Body of pancreas (tissue), 4 donors: ENCODE results near the gene FRMPD4. TPM values are rescaled to one million over a fixed set of nuclear protein-coding genes. Genes with fewer than 3 reads are reported as not detected.

Experiments
- ATAC-seq: fragments of 150-250 bp; one replicate; pipeline ENCODE4 v1.9.1; 2016
- DNase-seq, 4 donors: peaks; one replicate each; pipeline ENCODE4 v3.0.0-alpha.2; 2019
- H3K27ac ChIP-seq, 4 donors: fragments of 200-600 bp; sonication (generic); 1 replicate in 3 of 4; 2 replicates in 1 of 4; pipeline versions ENCODE4 v1.5.1 to v1.6.1; 2016 to 2019; ENCODE audit warnings: mild to moderate bottlenecking in 1 of 4, mixed read lengths in 1 of 4, moderate library complexity in 1 of 4
- H3K27me3 ChIP-seq, 2 donors: fragments of 200-600 bp; sonication (generic); one replicate each; pipeline ENCODE4 v1.6.0; 2016; ENCODE audit warnings: mild to moderate bottlenecking in 1 of 2
- H3K36me3 ChIP-seq, 2 donors: fragments of 200-600 bp; sonication (generic); replicated peaks in 1 of 2; 2 replicates each; pipeline ENCODE4 v1.5.1; 2016; ENCODE audit warnings: low read depth in 2 of 2; ENCODE audit not compliant: insufficient read depth in 1 of 2
- H3K4me1 ChIP-seq: fragments of 200-600 bp; sonication (generic); one replicate; pipeline ENCODE4 v1.6.0; 2016
- H3K4me3 ChIP-seq, 2 donors: fragments of 200-600 bp; sonication (generic); 1 replicate in 1 of 2; 2 replicates in 1 of 2; pipeline ENCODE4 v1.5.1; 2016 to 2019
- H3K9me3 ChIP-seq, 3 donors: fragments of 200-600 bp; sonication (generic); 1 replicate in 2 of 3; 2 replicates in 1 of 3; pipeline ENCODE4 v1.5.1; 2016
- POLR2A ChIP-seq, 3 donors: fragments of 450-650 bp; IDR thresholded peaks; one replicate each; pipeline ENCODE4 v1.6.1; 2016; ENCODE audit warnings: antibody characterized with exemption in 3 of 3, mild to moderate bottlenecking in 2 of 3
- WGBS, 2 donors: methylation state at CpG; one replicate each; pipeline ENCODE4 v1.1.5; 2017; 5-methylcytosine and 5-hydroxymethylcytosine counted together
- intact Hi-C: fragments of 100-400 bp; cut with DNase I; formaldehyde crosslinking; loops from one replicate; pipeline ENCODE4 v1.15.1; 2023
- total RNA-seq, 2 donors: library from RNA; depleted of rRNA; stranded (reverse); fragments of >200 nt; gene quantifications; one replicate each; pipeline ENCODE4 v1.1.0, GENCODE V29; 2016
- TF ChIP-seq, protein P1 (sequence below), 7 experiments: fragments of 450-650 bp in 4 of 7; fragments of 200-600 bp in 3 of 7; sonication (generic) in 3 of 7; IDR thresholded peaks; one replicate each; pipeline ENCODE4 v1.5.1; 2016 to 2019; ENCODE audit warnings: antibody characterized with exemption in 7 of 7

The FRMPD4 gene
- total RNA-seq, 2 donors from 2014 or later: 0.26 TPM; not detected in 1

DNA sequence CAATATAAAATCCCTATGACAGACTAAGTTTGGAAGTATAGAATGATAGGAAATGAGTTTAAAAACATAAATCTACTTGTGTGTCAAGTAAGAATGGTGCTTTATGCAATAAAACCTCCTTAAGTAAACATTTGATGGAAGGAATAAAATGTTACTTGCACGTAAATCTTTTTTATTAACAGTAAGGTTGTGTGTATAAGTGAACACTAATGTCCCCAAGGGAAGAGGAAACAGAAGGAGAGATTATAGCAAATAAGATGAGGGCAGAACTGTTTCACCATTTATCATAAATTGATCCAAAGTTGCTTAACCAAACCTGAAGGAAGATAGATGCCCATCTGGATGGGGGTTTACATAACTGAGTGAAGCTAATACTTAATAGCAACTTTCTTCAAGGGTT is 86.8 kb downstream of the FRMPD4 start:
- WGBS, 2 donors: 21 to 56% methylated on average over 1 of the region's 1 CpG
- no peak for DNase-seq
- Histone ChIP-seq H3K27me3 (no peaks in the 10 kb centered on the region), H3K36me3 (no peaks in the 10 kb centered on the region), H3K9me3 (no peaks in the 10 kb centered on the region), H3K4me1 (no peaks in the 10 kb centered on the region), H3K27ac (no peak overlapping the region), H3K4me3 (no peak overlapping the region)
- ATAC-seq: no peak
- intact Hi-C loops: no loop called here
- TF ChIP-seq POLR2A (IDR thresholded peaks at IDR 0.05): no peak
- TF ChIP-seq, protein P1, sequence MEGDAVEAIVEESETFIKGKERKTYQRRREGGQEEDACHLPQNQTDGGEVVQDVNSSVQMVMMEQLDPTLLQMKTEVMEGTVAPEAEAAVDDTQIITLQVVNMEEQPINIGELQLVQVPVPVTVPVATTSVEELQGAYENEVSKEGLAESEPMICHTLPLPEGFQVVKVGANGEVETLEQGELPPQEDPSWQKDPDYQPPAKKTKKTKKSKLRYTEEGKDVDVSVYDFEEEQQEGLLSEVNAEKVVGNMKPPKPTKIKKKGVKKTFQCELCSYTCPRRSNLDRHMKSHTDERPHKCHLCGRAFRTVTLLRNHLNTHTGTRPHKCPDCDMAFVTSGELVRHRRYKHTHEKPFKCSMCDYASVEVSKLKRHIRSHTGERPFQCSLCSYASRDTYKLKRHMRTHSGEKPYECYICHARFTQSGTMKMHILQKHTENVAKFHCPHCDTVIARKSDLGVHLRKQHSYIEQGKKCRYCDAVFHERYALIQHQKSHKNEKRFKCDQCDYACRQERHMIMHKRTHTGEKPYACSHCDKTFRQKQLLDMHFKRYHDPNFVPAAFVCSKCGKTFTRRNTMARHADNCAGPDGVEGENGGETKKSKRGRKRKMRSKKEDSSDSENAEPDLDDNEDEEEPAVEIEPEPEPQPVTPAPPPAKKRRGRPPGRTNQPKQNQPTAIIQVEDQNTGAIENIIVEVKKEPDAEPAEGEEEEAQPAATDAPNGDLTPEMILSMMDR (IDR thresholded peaks at IDR 0.05): no peak

DNA sequence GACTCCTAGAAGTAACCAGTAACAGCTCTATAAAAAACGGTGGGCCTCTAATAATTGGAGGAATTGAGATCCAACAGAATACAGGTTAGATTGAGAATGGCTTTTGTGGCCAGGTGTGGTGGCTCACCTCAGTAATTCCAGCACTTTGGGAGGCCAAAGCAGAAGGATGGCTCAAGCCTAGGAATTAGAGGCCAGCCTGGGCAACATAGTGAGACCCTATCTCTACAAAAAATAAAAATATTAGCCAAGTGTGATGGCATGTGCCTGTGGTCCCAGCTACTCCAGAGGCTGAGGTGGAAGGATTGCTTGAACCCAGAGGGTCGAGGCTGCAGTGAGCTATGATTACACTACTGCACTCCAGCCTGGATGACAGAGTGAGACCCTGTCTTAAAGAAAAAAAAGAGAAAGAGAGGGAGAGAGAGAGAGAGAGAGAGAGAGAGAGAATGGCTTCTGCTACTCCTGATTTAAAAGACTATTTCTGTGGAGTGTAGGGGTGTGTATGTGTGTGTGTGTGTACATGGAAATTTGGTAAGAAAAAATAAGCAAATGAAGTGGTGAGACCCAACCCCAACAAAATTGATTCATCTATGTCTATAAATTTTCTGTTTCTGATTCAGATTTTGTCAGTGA is 89.3 kb downstream of the FRMPD4 start:
- intact Hi-C loops: no loop called here
- Histone ChIP-seq H3K36me3 (no peaks in the 10 kb centered on the region), H3K4me1 (no peaks in the 10 kb centered on the region), H3K9me3 (no peaks in the 10 kb centered on the region), H3K27ac (no peak overlapping the region), H3K4me3 (no peak overlapping the region), H3K27me3 (no peaks in the 10 kb centered on the region)
- DNase-seq: no peak
- WGBS, 2 donors: 56 to 61% methylated on average over 2 of the region's 2 CpGs
- ATAC-seq: no peak
- TF ChIP-seq, protein P1 (IDR thresholded peaks at IDR 0.05): no peak
- TF ChIP-seq POLR2A (IDR thresholded peaks at IDR 0.05): no peak

DNA sequence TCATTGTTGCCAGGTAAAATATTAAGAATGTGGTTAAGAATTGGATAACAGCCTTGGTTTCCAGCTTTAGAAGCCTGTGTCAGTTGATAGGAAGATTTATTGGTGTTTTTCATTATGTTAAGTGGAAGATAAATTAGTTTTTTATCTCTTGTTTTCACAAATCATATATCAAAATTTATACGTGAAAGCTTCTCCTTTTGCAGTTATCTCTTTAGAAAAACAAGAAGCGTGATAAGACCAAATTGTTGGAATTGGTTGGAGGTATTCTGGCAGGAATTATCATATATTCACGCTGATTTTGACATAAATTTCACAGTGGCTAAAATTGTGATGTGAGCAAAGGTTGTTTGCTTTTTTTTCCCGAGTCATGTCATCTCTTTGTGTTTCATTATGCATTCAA is 90.6 kb downstream of the FRMPD4 start:
- intact Hi-C loops: no loop called here
- no peak for DNase-seq
- TF ChIP-seq POLR2A (IDR thresholded peaks at IDR 0.05): no peak
- TF ChIP-seq, protein P1 (IDR thresholded peaks at IDR 0.05): no peak
- Histone ChIP-seq H3K27ac (no peak overlapping the region), H3K4me3 (no peak overlapping the region), H3K27me3 (no peaks in the 10 kb centered on the region), H3K4me1 (no peaks in the 10 kb centered on the region), H3K9me3 (no peaks in the 10 kb centered on the region), H3K36me3 (no peaks in the 10 kb centered on the region)
- WGBS, 2 donors: 9 to 14% methylated on average over 4 of the region's 4 CpGs
- ATAC-seq: no peak

DNA sequence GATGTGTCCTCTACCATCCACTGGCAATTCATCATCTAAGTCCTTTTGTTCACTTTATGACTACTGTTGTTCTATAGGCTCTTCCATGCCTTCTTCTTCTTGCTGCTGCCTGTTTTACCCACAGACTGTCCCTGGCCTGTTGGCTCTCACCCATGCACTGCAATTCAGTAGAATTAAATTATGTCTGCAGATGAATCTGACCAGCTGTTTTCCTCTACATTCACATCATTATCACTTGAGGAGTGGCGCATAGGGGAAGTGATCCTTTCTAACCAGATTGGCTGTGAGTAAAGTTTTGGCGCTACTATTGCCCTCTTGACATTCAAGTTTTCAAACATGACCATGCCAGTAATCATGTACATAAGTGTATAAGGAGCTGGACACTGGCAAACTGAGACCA is 91.7 kb downstream of the FRMPD4 start:
- Histone ChIP-seq H3K4me1 (no peaks in the 10 kb centered on the region), H3K4me3 (no peak overlapping the region), H3K27me3 (no peaks in the 10 kb centered on the region), H3K27ac (no peak overlapping the region), H3K9me3 (no peaks in the 10 kb centered on the region), H3K36me3 (no peaks in the 10 kb centered on the region)
- TF ChIP-seq, protein P1 (IDR thresholded peaks at IDR 0.05): no peak
- no peak for TF ChIP-seq POLR2A (IDR thresholded peaks at IDR 0.05)
- ATAC-seq (no peak), DNase-seq (no peak)
- intact Hi-C loops: no loop called here
- 94 to 96% methylated on average over 2 of the region's 2 CpGs for WGBS, 2 donors
